ENCODE results near the gene ARV1.

DNA sequence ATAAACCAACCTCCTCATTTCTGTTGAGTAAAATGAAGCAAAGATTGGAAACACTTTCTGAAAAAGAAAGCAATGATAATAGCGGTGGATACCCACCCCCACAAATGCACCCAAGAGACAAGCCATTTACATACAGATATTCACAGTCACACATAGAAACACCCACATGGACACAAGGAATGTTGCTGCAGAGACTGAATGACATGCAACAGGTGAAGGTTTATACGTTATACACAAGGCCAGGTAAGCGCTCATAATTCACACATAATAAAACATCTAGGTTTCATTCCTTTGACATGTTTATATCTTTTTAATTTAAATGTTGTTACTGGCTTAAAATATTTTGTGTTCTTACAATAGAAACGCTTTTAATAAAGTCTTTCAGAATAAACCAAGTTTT lies 21.3 kb downstream of the ARV1 start:
- TF ChIP-seq CTCF (IDR thresholded peaks at IDR 0.05) (no peak), POLR2A (IDR thresholded peaks at IDR 0.05) (no peak)

All from suprapubic skin (tissue), 3 donors.